Uterus (tissue), 4 donors: ENCODE data around the gene RUVBL2. TPM values are rescaled to one million over a fixed set of nuclear protein-coding genes. Genes with fewer than 3 reads are reported as not detected.

Experiments
- DNase-seq, 2 donors: peaks; one replicate each; pipeline ENCODE4 v3.0.0-alpha.2; 2019 to 2020
- H3K27ac ChIP-seq, 2 donors: fragments of 200-600 bp; sonication (generic); 1 replicate in 1 of 2; 2 replicates in 1 of 2; pipeline ENCODE4 v1.5.1; 2016 to 2018
- H3K27me3 ChIP-seq, 2 donors: fragments of 200-600 bp; sonication (generic); one replicate each; pipeline ENCODE4 v1.5.1; 2018 to 2019; ENCODE audit warnings: control low read depth in 1 of 2
- H3K36me3 ChIP-seq, 2 donors: fragments of 200-600 bp; sonication (generic); one replicate each; pipeline ENCODE4 v1.5.1; 2019; ENCODE audit warnings: control low read depth in 1 of 2
- H3K4me1 ChIP-seq, 2 donors: fragments of 200-600 bp; sonication (generic); one replicate each; pipeline ENCODE4 v1.5.1; 2018 to 2019; ENCODE audit warnings: control low read depth in 1 of 2
- H3K4me3 ChIP-seq, 2 donors: fragments of 200-600 bp; sonication (generic); 1 replicate in 1 of 2; 2 replicates in 1 of 2; pipeline ENCODE4 v1.5.1; 2018 to 2019; ENCODE audit warnings: mild to moderate bottlenecking in 1 of 2
- H3K9me3 ChIP-seq, 2 donors: fragments of 200-600 bp; sonication (generic); one replicate each; pipeline ENCODE4 v1.5.1; 2019; ENCODE audit warnings: control low read depth in 1 of 2
- CTCF ChIP-seq, 4 experiments: fragments of 200-600 bp in 2 of 4; fragments of 450-650 bp in 2 of 4; sonication (generic) in 2 of 4; IDR thresholded peaks; one replicate each; pipeline ENCODE4 v1.5.1; 2016 to 2019; ENCODE audit warnings: antibody characterized with exemption in 4 of 4, mild to moderate bottlenecking in 2 of 4, moderate library complexity in 1 of 4
- POLR2A ChIP-seq, 2 donors: fragments of 450-650 bp; IDR thresholded peaks; one replicate each; pipeline ENCODE4 v1.6.1; 2016; ENCODE audit warnings: antibody characterized with exemption in 2 of 2, mild to moderate bottlenecking in 1 of 2, moderate library complexity in 1 of 2
- intact Hi-C: fragments of 100-400 bp; cut with DNase I; formaldehyde crosslinking; loops from one replicate; pipeline ENCODE4 v1.15.1; 2023; ENCODE audit warnings: low total_unique reads
- total RNA-seq, 4 donors: library from RNA; depleted of rRNA in 3 of 4; stranded (reverse); fragments of >200 nt in 3 of 4; gene quantifications; one replicate each; pipeline versions ENCODE4 v1.1.0 to v1.2.4, GENCODE V29; 2014 to 2023
- donor health status: DM: yes; HTN: yes; CAD: no.

RUVBL2 gene
- total RNA-seq, 4 donors from 2014 or later, result 51.9 to 109 (median 77.7) TPM

- peak overlapping the region; percentile 12 to 77 for H3K4me3 ChIP-seq
- peak overlapping the region; percentile 97 to 99 for H3K27ac ChIP-seq
- H3K36me3 ChIP-seq, result no peaks in the 10 kb centered on the region
- no peak for TF ChIP-seq CTCF (IDR thresholded peaks at IDR 0.05)
- peak; percentile 39 to 68 for TF ChIP-seq POLR2A (IDR thresholded peaks at IDR 0.05)
- no peaks in the 10 kb centered on the region for H3K9me3 ChIP-seq
- H3K4me1 ChIP-seq, result peaks cover 0 to 23% of the 10 kb centered on the region in 2 donors
- DNase-seq, result peak; percentile 84 to 87
- intact Hi-C loops, result loop anchor here (10.0 kb wide), 1 partner anchor 69 kb away; the partner anchor contains the start of gene TULP2
- H3K27me3 ChIP-seq, result no peaks in the 10 kb centered on the region
These were observed 30.1 kb upstream of the RUVBL2 start for GRCh38 chr19:48963371-48964204.

GRCh38 chr19:48964205-48965039, 29.3 kb upstream of the RUVBL2 start:
- Histone ChIP-seq H3K4me1 (peaks cover 0 to 23% of the 10 kb centered on the region in 2 donors), H3K36me3 (no peaks in the 10 kb centered on the region), H3K27me3 (no peaks in the 10 kb centered on the region), H3K27ac (peak overlapping the region; percentile 97 to 99), H3K9me3 (no peaks in the 10 kb centered on the region), H3K4me3 (peak overlapping the region; percentile 77 to 81)
- no peak for DNase-seq
- intact Hi-C loops, result loop anchor here (10.0 kb wide), 1 partner anchor 70 kb away; the partner anchor contains the start of gene TULP2
- no peak for TF ChIP-seq POLR2A (IDR thresholded peaks at IDR 0.05)
- no peak for TF ChIP-seq CTCF (IDR thresholded peaks at IDR 0.05)

- Histone ChIP-seq H3K27ac (peak within 1 kb of the TSS; percentile 97 to 99), H3K9me3 (no peaks in the 10 kb centered on the region), H3K27me3 (no peaks in the 10 kb centered on the region), H3K4me1 (peaks cover 0 to 23% of the 10 kb centered on the region in 2 donors), H3K4me3 (peak within 1 kb of the TSS; percentile 77 to 81), H3K36me3 (no peaks in the 10 kb centered on the region)
- peak; percentile 98 for DNase-seq
- TF ChIP-seq POLR2A (IDR thresholded peaks at IDR 0.05) (peak; percentile 99), CTCF (IDR thresholded peaks at IDR 0.05) (peak in 1 of 4 experiments; percentile 27)
- intact Hi-C loops, result loop anchor here (10.0 kb wide), 1 partner anchor 70 kb away; the partner anchor contains the start of gene TULP2
These were observed 28.5 kb upstream of the RUVBL2 start, which contains the start of gene FTL for GRCh38 chr19:48965040-48965805. FTL (plus strand) TSS chr19:48965309; CDS start chr19:48965508, 199 bp downstream.

- H3K36me3 ChIP-seq, result no peaks in the 10 kb centered on the region
These were observed 27.7 kb upstream of the RUVBL2 start for GRCh38 chr19:48965806-48966540.

More at GRCh38 chr19:48965806-48966540, 27.7 kb upstream of the RUVBL2 start:
- Histone ChIP-seq H3K4me3 (peak overlapping the region; percentile 77 to 81), H3K4me1 (peaks cover 0 to 23% of the 10 kb centered on the region in 2 donors), H3K27ac (peak overlapping the region; percentile 97 to 99), H3K9me3 (no peaks in the 10 kb centered on the region), H3K27me3 (no peaks in the 10 kb centered on the region)
- DNase-seq, result peak; percentile 87 to 91
- intact Hi-C loops, result loop anchor here (10.0 kb wide), 1 partner anchor 71 kb away; the partner anchor contains the start of gene TULP2
- no peak for TF ChIP-seq POLR2A (IDR thresholded peaks at IDR 0.05)
- TF ChIP-seq CTCF (IDR thresholded peaks at IDR 0.05), result no peak
